Thoracic aorta (tissue), 2 donors: ENCODE data around the gene CTAGE9. TPM values are rescaled to one million over a fixed set of nuclear protein-coding genes. Genes with fewer than 3 reads are reported as not detected.

Experiments used
- ATAC-seq: fragments of 150-250 bp; one replicate; pipeline ENCODE4 v1.8.0; 2017; ENCODE audit warnings: low read depth; ENCODE audit not compliant: insufficient number of reproducible peaks, low FRiP score
- DNase-seq: peaks from one replicate; pipeline ENCODE4 v3.0.0-alpha.2; 2020; ENCODE audit warnings: low spot score
- H3K27ac ChIP-seq, 2 donors: fragments of 200-600 bp; sonication (generic); 1 replicate in 1 of 2; 2 replicates in 1 of 2; pipeline ENCODE4 v1.5.1; 2016; ENCODE audit warnings: mild to moderate bottlenecking in 2 of 2, moderate library complexity in 2 of 2
- H3K27me3 ChIP-seq: fragments of 200-600 bp; sonication (generic); replicated peaks from 2 replicates; pipeline ENCODE4 v1.6.0; 2016; ENCODE audit warnings: mild to moderate bottlenecking; ENCODE audit not compliant: insufficient read depth
- H3K36me3 ChIP-seq: fragments of 200-600 bp; sonication (generic); one replicate; pipeline ENCODE4 v1.5.1; 2016
- H3K4me1 ChIP-seq, 2 donors: fragments of 200-600 bp; sonication (generic); 1 replicate in 1 of 2; 2 replicates in 1 of 2; pipeline versions ENCODE4 v1.5.1 to v1.6.0; 2016; ENCODE audit warnings: low read depth in 2 of 2, mild to moderate bottlenecking in 1 of 2; ENCODE audit not compliant: control insufficient read depth in 1 of 2
- H3K4me3 ChIP-seq: fragments of 200-600 bp; sonication (generic); 2 replicates; pipeline ENCODE4 v1.5.1; 2016; ENCODE audit warnings: mild to moderate bottlenecking
- H3K9me3 ChIP-seq: fragments of 200-600 bp; sonication (generic); 2 replicates; pipeline ENCODE4 v1.5.1; 2016
- CTCF ChIP-seq: fragments of 200-600 bp; sonication (generic); IDR thresholded peaks from one replicate; pipeline ENCODE4 v1.5.1; 2019; ENCODE audit warnings: antibody characterized with exemption
- total RNA-seq, 2 donors: library from RNA; depleted of rRNA; stranded (reverse); fragments of >200 nt; gene quantifications; one replicate each; pipeline versions ENCODE4 v1.1.0 to v1.2.3, GENCODE V29; 2016

CTAGE9 gene
- total RNA-seq, 2 donors from 2014 or later: not detected

DNA sequence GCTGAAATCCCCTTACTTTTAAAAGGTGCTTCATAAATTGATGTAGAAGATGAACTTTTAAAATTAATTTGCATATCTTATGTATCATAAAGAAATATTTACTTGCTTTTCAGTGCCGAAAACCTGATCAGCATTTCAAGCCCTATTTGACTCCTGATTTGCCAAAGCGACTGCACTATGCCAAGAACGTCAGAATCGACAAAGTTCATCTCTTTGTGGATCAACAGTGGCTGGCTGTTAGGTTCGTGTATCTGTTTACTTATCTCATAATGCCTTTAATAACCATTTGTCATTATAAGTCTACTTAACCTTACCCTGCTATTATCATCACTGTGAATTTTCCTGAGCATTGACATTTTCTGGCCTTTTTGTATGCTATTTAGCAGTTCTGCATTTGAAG is 17.4 kb downstream of the CTAGE9 start:
- Histone ChIP-seq H3K27me3 (no peaks in the 10 kb centered on the region), H3K4me1 (no peaks in the 10 kb centered on the region), H3K4me3 (no peak overlapping the region), H3K9me3 (no peaks in the 10 kb centered on the region), H3K27ac (no peak overlapping the region), H3K36me3 (no peaks in the 10 kb centered on the region)
- no peak for TF ChIP-seq CTCF
- DNase-seq (no peak), ATAC-seq (no peak)

DNA sequence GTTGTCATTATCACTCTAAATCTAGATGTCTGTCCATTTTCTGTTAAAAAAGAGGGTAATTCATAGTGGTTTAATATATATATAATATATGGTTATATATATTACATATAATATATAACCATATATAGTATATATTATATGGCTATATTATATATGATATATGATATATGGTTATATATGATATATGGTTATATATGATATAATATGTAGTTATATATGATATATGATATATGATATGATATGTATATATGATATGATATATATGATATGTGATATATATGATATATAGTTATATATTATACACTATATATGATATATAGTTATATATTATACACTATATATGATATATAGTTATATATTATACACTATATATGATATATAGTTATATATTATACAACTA is 18.2 kb downstream of the CTAGE9 start:
- H3K36me3 ChIP-seq: no peaks in the 10 kb centered on the region
- no peaks in the 10 kb centered on the region for H3K4me1 ChIP-seq
- no peak overlapping the region for H3K27ac ChIP-seq
- no peak overlapping the region for H3K4me3 ChIP-seq
- ATAC-seq (no peak), DNase-seq (no peak)
- no peaks in the 10 kb centered on the region for H3K27me3 ChIP-seq
- no peak for TF ChIP-seq CTCF
- H3K9me3 ChIP-seq: no peaks in the 10 kb centered on the region

DNA sequence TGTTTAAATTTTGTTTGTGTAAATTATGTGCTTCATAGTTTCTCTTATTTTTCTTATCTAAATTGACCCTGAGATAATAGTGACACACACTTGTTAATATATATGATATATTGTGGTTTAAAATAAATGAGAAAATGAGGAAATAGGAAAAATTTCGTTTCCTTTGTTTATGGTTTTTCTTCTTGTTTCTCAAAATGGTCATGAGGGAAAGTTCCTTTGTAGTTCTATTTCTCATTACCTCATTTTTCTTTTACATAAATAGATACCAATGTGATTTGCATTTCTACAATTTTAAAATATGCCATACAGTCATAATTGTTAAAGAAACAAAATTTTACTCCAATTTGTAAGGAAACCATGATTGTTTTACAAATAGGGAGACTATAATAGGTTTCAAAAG is 18.8 kb downstream of the CTAGE9 start:
- TF ChIP-seq CTCF: no peak
- ATAC-seq (no peak), DNase-seq (no peak)
- no peaks in the 10 kb centered on the region for H3K9me3 ChIP-seq
- no peaks in the 10 kb centered on the region for H3K36me3 ChIP-seq
- no peaks in the 10 kb centered on the region for H3K27me3 ChIP-seq
- no peak overlapping the region for H3K27ac ChIP-seq
- no peak overlapping the region for H3K4me3 ChIP-seq
- no peaks in the 10 kb centered on the region for H3K4me1 ChIP-seq

GRCh38 chr6:131688286-131688685 is 22.5 kb downstream of the CTAGE9 start:
- TF ChIP-seq CTCF: no peak
- H3K36me3 ChIP-seq: no peaks in the 10 kb centered on the region
- no peak overlapping the region for H3K4me3 ChIP-seq
- H3K4me1 ChIP-seq: no peaks in the 10 kb centered on the region
- DNase-seq (no peak), ATAC-seq (no peak)
- no peak overlapping the region for H3K27ac ChIP-seq
- H3K27me3 ChIP-seq: no peaks in the 10 kb centered on the region
- no peaks in the 10 kb centered on the region for H3K9me3 ChIP-seq

DNA sequence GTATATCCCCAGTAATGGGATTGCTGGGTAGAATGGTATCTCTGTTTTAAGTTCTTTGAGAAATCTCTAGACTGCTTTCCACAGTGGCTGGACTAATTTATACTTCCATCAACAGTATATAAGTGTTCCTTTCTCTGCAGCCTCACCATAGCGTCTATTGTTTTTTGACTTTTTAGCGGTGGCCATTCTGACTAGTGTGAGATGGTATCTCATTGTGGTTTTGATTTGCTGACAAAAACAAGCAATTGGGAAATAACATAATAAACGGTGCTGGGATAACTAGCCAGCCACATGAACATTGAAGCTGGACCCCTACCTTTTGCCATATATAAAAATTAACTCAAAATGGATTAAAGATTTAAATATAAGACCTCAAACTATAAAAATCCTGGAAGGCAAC is 23.8 kb downstream of the CTAGE9 start:
- no peaks in the 10 kb centered on the region for H3K9me3 ChIP-seq
- TF ChIP-seq CTCF: no peak
- H3K4me3 ChIP-seq: no peak overlapping the region
- H3K36me3 ChIP-seq: no peaks in the 10 kb centered on the region
- DNase-seq (no peak), ATAC-seq (no peak)
- no peaks in the 10 kb centered on the region for H3K27me3 ChIP-seq
- H3K4me1 ChIP-seq: no peaks in the 10 kb centered on the region
- H3K27ac ChIP-seq: no peak overlapping the region
